Ovary (tissue), 3 donors: ENCODE results near the gene RFX4.

Experiments used
- CTCF ChIP-seq, 3 donors: fragments of 450-650 bp in 2 of 3; fragments of 200-600 bp in 1 of 3; IDR thresholded peaks; one replicate each; pipeline versions ENCODE4 v1.5.1 to v1.8.0; 2016 to 2022; ENCODE audit warnings: antibody characterized with exemption in 3 of 3, mild to moderate bottlenecking in 1 of 3
- EP300 ChIP-seq: sonication (generic); formaldehyde crosslinking; IDR thresholded peaks from one replicate; pipeline ENCODE4 v1.6.1; 2017; ENCODE audit warnings: antibody characterized with exemption
- POLR2A ChIP-seq: fragments of 450-650 bp; IDR thresholded peaks from one replicate; pipeline ENCODE4 v1.6.1; 2017; ENCODE audit warnings: antibody characterized with exemption, mild to moderate bottlenecking, moderate library complexity
- donor health status: DM: no; HTN: no; CAD: no.

- no peak for TF ChIP-seq POLR2A
- no peak for TF ChIP-seq CTCF (IDR thresholded peaks at IDR 0.05)
- TF ChIP-seq EP300: no peak
Measured at GRCh38 chr12:106743270-106743988, 160.6 kb downstream of the RFX4 start.
